DOHH2 (cell line): Measurements from ENCODE around the gene PON1.

ENCODE experiments used
- EZH2phosphoT487 ChIP-seq: fragments of 200-600 bp; sonication (generic); IDR thresholded peaks from 2 replicates; pipeline ENCODE4 v1.6.1; 2017; ENCODE audit warnings: borderline replicate concordance, mild to moderate bottlenecking, antibody characterized with exemption, low read length, moderate library complexity, mixed read lengths
- TF ChIP-seq, protein P1 (sequence below): fragments of 200-600 bp; sonication (generic); IDR thresholded peaks from one replicate; pipeline ENCODE4 v1.5.1; 2014; ENCODE audit warnings: antibody characterized with exemption, mild to moderate bottlenecking, low read depth, low read length; ENCODE audit not compliant: poor library complexity, severe bottlenecking

DNA sequence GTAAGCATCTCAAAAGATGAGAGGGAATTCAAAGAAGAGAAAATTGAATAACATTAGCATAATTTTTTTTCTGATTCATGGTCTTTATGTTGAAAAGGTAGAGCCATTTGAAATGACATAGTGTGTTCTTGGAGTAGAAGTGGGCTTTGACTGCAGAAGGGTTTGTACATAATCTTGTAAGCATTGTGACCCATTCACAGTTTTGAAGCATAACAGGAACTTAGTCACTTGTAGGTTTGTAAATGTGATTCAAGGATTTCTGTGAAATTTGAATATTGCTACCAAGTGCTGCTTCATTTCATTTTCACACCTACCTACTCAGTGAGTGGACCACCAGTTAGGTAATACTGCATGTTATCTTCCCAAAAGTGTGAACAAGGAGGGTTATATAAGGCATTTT is 68.6 kb downstream of the PON1 start:
- TF ChIP-seq, protein P1, sequence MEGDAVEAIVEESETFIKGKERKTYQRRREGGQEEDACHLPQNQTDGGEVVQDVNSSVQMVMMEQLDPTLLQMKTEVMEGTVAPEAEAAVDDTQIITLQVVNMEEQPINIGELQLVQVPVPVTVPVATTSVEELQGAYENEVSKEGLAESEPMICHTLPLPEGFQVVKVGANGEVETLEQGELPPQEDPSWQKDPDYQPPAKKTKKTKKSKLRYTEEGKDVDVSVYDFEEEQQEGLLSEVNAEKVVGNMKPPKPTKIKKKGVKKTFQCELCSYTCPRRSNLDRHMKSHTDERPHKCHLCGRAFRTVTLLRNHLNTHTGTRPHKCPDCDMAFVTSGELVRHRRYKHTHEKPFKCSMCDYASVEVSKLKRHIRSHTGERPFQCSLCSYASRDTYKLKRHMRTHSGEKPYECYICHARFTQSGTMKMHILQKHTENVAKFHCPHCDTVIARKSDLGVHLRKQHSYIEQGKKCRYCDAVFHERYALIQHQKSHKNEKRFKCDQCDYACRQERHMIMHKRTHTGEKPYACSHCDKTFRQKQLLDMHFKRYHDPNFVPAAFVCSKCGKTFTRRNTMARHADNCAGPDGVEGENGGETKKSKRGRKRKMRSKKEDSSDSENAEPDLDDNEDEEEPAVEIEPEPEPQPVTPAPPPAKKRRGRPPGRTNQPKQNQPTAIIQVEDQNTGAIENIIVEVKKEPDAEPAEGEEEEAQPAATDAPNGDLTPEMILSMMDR, result no peak
- TF ChIP-seq EZH2phosphoT487, result no peak
